HG02610 (cell line): ENCODE measurements around the gene OR4K2.
"Not testable (repeated sequence)": the region's sequence is repeated elsewhere in the genome, so short reads cannot be mapped to it uniquely, and the experiment has no call there.

ENCODE experiments used
- ATAC-seq: cut with Tn5 transposase; IDR thresholded peaks from one replicate; pipeline ENCODE4 v1.9.1; 2021; ENCODE audit warnings: mild to moderate bottlenecking, moderate library complexity; ENCODE audit not compliant: unreplicated experiment

OR4K2 gene, protein sequence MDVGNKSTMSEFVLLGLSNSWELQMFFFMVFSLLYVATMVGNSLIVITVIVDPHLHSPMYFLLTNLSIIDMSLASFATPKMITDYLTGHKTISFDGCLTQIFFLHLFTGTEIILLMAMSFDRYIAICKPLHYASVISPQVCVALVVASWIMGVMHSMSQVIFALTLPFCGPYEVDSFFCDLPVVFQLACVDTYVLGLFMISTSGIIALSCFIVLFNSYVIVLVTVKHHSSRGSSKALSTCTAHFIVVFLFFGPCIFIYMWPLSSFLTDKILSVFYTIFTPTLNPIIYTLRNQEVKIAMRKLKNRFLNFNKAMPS

GRCh38 chr14:19874842-19875241 is at the start of gene OR4K2:
OR4K2 (plus strand) TSS chr14:19875142; CDS start chr14:19876268, 1,126 bp downstream.
- no peak for ATAC-seq

DNA sequence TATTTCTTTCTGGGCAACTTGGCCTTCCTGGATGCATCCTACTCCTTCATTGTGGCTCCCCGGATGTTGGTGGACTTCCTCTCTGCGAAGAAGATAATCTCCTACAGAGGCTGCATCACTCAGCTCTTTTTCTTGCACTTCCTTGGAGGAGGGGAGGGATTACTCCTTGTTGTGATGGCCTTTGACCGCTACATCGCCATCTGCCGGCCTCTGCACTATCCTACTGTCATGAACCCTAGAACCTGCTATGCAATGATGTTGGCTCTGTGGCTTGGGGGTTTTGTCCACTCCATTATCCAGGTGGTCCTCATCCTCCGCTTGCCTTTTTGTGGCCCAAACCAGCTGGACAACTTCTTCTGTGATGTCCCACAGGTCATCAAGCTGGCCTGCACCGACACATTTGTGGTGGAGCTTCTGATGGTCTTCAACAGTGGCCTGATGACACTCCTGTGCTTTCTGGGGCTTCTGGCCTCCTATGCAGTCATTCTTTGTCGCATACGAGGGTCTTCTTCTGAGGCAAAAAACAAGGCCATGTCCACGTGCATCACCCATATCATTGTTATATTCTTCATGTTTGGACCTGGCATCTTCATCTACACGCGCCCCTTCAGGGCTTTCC is 47.2 kb upstream of the OR4K2 start:
- ATAC-seq = not testable (repeated sequence)

GRCh38 chr14:19828314-19828713 is 46.6 kb upstream of the OR4K2 start:
- no peak for ATAC-seq

- ATAC-seq = not testable (repeated sequence)
These were observed 40.6 kb upstream of the OR4K2 start for GRCh38 chr14:19834203-19834848.

GRCh38 chr14:19838433-19838832 is 36.5 kb upstream of the OR4K2 start:
- ATAC-seq = no peak

DNA sequence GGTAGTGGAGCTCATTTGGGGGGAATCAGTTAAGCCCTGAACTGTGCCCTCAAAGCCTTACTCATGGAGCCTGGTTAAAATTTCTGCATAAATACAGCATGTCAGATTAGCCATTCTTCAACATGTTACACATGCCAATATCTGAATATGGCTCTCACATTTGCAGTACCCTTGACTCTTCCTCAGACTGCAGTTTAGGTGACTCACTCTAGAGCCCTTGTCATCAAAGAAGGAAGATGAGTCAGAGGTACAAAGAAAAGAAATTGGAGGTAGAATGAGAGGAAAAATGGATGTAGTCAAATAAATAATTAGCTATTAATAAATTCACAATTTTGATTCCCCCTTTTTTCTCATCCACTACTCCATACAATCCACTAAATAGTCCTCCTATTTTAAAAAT is 23.6 kb upstream of the OR4K2 start:
- no peak for ATAC-seq

- ATAC-seq = not testable (repeated sequence)
These were observed 8.8 kb upstream of the OR4K2 start for GRCh38 chr14:19866061-19866669.

DNA sequence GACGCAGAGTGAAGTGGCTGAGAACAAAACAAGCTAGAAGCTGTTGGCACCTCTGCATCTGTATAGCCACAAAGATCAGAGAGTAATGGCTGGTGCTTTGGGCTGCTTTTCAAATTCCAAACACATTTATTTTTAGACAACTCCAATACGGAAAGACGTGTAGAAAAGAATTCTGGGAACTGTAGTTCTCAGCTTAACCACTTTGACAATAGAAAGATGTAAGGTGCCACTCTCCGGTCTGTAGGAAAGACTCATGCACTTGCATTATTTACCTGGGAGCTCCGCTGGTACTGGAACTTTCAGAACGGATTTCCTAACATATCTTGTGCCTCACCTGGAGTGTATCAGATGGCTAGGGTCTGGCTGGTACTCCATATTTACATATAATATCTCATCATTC is 1.8 kb upstream of the OR4K2 start:
- ATAC-seq = no peak

DNA sequence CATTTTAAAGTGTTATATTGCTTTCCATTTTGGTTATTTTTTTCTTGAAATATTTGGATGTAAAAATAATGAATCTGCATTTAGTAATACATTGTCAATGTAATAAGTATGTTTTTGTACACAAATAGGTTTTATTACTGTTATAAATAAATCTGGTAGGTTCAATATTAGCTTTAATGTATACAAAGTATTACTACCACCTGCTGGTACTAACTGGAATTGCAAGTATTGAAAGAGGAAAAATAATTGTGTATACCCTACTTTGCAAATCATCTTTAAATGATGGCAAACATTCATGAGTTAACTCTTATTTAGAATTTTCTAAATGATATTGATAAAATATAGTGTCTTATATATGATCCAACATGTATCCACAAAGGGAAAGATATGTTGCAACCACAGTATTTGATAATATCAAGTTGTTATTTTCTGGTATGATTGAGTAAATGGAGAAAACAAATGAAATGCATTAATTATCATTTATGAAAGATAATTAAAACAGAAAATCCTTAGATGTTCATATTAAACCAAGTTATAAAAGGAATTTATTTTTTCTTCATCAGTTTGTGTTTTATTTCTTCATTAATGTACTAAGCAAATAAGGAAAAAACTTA is 3.2 kb downstream of the OR4K2 start:
- ATAC-seq = no peak

DNA sequence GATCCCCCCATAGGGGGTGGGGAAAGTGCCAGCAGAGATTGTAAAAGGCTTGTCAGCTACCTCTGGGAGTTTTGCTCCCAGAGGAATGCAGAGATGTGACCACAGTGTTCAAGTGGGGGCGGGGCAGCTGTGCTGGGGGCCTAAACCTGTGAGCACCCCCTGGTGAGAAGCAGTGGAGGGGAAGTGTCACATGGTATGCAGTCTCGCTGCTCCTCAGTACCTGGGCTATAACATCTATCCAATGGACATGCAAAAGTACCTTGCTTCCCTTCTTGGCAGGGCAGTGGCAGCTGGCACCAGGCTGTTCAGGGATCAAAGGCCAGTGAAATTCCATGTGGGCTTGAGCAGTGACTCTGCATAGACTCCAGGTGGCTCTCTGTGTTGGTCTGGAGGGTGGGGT is 20.3 kb downstream of the OR4K2 start:
- ATAC-seq = no peak

- ATAC-seq = no peak
These were observed 26.1 kb downstream of the OR4K2 start for GRCh38 chr14:19900999-19901398.

- ATAC-seq = no peak
These were observed 27.5 kb downstream of the OR4K2 start for GRCh38 chr14:19902409-19902808.

- ATAC-seq = no peak
These were observed 31.7 kb downstream of the OR4K2 start for GRCh38 chr14:19906665-19907064.

DNA sequence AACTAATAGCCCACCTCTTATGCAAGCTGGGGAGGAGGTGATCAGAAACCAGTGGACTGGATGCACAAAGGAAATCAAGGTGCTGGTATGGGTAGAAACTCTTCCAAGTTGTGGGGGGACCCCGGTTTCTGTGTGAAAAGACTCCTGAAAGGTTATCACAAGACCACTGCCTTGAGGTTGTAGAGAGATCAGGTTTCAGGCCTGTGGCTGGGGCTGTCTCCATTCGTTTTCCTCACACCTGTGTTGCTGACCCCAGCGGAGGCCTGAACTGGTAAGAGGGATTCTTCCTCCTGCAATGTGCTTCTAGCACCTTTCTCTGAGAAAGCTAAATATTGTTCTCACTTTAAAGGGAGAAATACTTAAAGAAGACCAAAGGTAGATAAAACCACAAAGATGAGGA is 36.2 kb downstream of the OR4K2 start:
- no peak for ATAC-seq

GRCh38 chr14:19917243-19917642 is 42.3 kb downstream of the OR4K2 start:
- no peak for ATAC-seq

DNA sequence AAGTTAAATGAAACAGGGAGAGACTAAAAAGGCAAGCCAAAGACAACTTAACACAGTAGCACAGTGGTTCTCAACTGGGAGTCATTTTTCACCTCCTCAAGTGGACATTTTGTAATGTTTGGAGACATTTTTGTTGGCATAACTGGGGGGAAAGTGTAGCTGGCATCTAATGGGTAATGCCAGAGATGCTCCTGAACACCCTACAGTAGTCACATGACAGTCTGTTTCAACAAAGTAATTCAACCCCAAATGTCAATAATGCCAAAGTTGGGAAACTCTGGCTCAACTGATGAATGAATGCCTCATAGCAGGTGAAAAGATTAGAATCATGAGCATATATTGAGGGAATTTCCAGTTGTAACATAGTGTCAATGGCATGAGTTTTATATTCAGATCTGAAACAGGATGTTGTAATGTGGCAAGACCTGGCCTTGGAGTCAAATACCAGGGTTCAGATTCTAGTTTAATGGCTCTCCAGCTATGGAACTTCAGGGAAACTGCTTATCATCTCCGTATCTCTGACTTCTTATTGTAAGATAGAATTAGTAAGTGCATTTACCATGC is 43.1 kb downstream of the OR4K2 start:
- no peak for ATAC-seq

DNA sequence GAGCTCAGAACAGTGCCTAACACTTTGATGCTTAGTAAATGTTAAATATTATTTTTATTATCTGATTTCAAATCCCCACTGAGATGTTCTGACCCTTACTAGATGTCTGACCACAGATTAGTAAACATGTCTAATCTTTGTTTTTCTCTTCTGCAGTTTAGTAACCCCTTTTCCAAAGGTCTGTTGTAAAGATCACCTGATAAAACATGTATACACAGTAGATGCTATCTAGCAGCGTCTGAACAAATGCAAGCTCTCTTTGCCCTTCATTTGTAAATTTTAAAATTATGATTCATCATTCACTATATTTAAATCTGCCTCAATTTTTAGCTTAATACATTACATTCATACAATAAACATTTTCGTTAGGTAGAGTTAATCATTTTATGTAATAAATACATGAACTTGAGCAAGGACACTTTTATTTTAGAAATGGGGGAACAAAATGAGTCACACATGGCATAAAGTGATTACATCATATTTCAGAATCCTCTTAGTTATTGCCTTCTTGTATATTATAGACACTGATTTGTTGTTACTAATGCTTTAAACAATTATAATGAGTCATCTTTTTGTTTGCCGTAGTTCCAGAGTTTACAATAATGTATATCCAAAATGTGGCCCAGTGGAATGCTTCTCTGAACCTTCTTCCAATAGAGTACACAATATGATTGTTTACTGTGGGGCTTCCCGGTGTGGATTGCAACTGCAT is 43.8 kb downstream of the OR4K2 start:
- no peak for ATAC-seq

- ATAC-seq = no peak
These were observed 45.2 kb downstream of the OR4K2 start, which contains the start of gene OR4K5 for GRCh38 chr14:19920021-19920657. OR4K5 (plus strand) TSS chr14:19920607; CDS start chr14:19920607, 0 bp downstream.

GRCh38 chr14:19930617-19931016 is 55.7 kb downstream of the OR4K2 start, which contains the start of gene OR4K1:
OR4K1 (plus strand) TSS chr14:19930917; CDS start chr14:19935667, 4,750 bp downstream.
- no peak for ATAC-seq
